ENCODE data around the gene PID1. TPM values are rescaled to one million over a fixed set of nuclear protein-coding genes. Genes with fewer than 3 reads are reported as not detected.

PID1 gene
- total RNA-seq, 2 experiments from 2014 or later, result not detected

DNA sequence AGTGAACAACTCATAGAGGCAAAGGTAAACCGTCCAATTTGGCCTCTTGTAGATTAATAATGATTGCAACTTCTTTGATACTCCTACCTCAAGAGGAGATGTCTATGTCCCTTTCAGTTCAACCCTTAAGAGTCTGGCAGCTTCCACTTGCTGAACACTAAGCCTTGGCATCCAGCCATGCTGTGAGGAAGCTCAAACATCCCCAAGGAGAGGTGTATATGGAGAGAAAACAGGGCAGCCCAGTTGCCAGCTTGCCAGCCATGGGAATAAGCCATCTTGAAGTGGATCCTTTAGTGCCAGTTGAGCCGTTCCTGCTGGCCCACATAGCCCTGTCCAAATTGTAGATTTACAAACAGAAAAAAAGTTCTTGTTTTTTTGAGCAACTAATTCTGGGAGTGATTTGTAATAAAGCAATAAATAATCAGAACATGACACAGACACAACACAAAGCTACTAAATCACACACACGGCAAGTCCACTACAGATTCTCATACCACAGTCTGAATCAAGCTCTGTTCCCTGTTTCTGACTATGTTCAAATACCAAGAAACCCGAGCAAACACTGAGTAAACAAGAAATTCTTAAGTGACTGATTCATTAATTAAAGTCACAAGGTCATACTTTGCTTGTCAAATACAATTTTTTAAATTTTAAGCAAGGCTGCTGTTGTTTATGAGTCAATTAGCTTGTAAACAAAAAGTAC, 96.1 kb downstream of the PID1 start:
- CTCF ChIA-PET, result no interaction called here
- POLR2A ChIA-PET, result no interaction called here

DNA sequence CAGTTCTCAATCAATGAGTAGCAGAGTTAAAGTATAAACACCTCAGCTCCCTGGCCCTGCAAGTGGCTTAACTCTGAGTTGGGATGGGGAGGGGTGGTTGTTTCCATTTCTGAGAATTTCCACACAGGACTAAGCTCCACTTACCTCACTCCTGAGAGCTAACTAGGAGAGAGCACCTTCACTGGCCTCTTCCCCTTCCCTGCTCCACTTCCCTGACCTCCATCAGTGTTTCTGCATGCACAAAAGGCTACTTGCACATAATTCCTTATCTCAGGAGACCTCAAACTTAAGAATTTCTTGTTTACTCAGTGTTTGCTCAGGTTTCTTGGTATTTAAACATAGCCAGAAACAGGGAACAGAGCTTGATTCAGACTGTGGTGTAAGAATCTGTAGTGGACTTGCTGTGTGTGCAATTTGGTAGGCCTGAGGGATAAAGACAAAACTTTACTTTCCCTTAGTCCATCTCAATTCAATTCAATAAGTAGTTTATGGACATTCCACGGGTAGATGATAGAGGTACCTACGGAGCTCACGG, 97.2 kb downstream of the PID1 start:
- POLR2A ChIA-PET, result no interaction called here
- CTCF ChIA-PET, result no interaction called here

DNA sequence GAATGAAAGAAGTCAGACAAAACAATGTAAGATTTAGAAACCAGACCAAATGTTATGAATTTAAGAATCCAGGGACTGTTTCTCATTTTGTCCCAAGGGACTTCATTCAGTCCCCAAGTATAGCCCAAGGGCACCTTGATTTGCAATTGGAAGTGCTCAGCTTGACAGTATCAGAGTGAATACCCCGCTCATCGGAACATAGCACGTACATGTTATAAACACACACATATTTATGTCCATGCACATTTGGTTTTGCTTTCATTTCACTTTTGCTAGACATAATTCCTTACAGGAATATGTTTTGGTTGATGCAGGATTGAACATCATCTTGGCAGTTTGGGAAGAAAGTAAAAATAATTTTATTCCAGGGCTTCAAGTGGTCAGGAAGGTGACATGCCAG, 100.2 kb downstream of the PID1 start:
- CTCF ChIA-PET, result no interaction called here
- POLR2A ChIA-PET, result no interaction called here

DNA sequence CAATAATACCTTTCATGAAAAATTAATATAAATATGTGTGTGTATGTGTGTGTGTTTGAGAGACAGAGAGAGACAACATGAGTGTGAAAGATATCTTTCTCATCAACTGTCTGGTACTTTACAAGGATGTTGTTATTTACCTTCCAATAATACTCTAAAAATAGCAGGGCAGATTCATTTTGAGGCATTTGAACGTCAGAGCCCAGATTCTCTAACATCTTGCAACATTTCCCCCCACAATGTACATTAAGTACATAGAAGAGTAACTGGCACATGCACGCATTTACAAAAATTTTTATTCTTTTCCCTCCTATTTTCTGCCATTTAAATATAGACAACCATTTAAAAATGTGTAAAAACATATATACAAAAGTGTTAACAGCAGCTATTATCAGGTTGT, 100.9 kb downstream of the PID1 start:
- ChIA-PET CTCF (no interaction called here), POLR2A (no interaction called here)

DNA sequence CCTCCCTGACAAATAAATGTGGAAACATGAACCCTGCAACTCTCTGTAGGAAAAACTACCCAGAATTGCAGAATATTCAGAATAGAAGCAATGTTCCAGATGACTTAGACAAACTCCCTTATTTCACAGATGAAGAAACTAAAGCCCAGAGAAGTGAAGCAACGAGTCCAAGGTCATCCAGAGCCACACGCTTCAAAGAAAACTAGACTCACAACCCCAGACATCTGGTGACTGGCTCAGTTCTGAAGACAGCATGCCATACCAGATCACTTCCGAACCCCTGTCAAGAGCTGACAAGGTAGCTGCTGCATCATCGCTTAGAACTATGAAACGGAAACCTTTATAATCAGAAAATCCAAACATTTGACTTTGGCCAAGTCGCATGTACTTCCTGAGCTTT, 101.3 kb downstream of the PID1 start:
- POLR2A ChIA-PET, result no interaction called here
- CTCF ChIA-PET, result no interaction called here

DNA sequence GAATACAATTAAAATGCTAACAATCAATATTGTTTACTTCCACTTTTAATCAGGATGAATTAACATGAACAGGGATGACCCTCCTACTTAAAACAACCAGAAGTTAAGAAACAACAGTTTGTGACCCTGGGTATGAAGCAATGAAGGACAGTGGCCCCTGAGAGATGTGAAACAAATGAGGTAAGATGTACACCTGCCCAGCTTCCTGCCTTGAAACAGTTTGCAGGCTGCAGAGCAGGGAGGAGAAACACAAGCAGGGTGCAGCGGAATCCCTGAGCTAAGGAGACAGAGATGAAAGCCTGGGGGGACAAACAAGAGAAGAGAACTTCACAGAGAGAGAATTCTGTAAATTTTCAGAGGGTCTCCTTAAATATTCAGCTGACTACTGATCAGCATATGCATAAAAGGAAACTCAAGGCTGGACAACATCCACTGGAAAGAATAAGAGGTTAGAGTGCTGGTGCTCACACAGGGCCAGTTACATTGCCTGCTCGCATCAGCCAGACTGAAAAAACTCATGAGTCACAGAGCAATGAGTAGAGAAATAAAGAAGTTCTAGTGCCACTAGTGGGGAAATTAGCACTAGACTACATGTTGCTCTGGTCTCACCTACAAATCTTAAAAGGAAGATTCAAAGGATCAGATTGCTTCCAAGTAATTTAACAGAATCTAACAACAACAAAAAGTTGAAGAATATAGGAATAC, 106.4 kb downstream of the PID1 start:
- CTCF ChIA-PET, result no interaction called here
- POLR2A ChIA-PET, result no interaction called here

DNA sequence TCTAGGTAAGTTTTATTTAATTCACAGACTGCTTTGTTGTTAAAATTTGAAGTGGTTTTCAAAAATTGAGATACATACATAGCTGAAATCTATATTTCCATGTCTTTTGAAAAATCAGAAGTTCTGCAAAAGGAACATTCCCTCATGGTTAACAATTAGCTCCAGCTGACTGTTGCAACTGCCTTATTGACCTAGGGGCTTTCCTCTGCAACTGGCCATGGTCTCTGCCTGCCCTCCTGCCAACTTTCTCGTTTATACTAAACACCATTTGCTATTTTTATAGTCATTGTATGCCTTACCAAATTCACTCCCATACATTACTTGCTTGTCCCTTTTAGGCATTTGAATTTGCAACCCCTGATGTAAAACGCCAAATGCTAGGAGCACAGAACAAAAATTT, 107.2 kb downstream of the PID1 start:
- CTCF ChIA-PET, result no interaction called here
- POLR2A ChIA-PET, result no interaction called here

DNA sequence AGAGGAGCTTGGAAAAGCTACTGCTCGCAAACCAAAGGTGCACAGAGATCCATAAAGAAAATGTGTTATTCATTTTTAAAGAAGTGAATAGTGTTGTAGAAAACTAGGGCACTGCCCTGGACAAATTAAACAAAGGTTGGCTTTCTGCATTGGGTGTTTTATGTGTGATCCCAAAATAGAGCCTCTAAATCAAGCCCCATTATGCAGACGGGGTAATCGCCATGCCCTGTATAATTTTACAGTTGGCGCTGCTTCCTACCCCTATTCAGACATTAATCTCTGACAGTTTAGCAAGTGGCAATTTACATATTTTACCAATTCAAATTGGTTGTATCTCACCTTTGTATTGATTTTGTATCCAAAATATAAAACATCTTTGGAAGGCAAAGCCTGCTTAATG, 109.1 kb downstream of the PID1 start:
- ChIA-PET CTCF (no interaction called here), POLR2A (no interaction called here)

DNA sequence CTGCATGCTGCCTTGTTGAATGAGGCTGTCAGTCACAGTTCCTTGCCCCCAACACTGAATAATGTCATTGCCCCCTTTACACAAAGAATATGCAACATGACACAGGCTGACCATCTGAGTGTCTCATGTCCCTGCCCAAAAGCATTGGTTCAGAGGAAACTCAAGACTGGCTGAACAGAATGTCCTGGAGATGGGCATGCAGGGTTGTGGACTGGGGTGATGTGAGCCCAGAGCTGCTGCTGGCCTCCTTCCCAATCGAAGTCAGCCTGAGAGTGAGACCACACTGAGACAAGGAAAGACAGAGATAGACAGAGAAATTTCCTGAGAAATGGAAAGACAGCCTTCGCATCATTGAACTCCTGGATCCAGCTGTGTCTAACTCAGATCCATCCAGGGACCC, 110.1 kb downstream of the PID1 start:
- CTCF ChIA-PET, result no interaction called here

DNA sequence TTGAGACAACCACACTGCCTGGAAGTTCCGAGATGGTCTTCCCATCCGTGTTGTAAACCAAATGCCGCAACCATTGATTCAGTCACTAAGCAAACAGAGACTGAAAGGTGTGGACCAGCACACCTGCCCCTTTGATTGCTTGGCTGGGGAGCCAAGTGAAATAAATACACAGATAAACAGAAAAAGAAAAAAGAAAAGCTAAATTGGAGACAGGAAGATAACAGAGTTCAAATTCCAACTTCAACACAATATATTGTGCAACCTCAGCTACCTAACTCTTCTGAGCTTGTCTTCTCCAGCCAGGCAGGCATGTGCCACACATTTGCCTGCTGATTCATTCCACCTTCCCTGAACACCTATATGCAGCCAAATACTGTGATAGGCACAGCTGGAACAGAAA, 110.9 kb downstream of the PID1 start:
- ChIA-PET CTCF (no interaction called here), POLR2A (no interaction called here)

More for the DNA sequence above, 110.1 kb downstream of the PID1 start:
- POLR2A ChIA-PET, result no interaction called here

DNA sequence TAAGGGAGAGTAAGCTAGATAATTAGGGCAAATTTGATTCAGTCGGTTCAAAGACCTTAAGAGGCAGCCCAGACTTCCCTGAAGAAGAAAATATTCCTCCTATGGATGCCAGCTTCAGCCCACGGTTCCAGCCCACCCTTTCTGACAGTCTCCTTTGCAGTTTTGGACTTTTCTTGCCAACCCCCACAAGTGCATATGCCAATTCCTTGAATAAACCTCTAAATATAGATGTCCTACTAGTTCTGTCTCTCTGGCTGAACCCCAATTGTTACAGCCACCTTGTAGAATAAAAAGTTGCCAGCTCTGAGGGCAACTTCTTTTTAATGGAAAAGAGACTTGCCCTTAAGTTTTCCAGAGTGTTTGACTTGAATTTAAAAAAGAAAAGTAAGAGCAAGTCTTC, 111.7 kb downstream of the PID1 start:
- ChIA-PET CTCF (no interaction called here), POLR2A (no interaction called here)

DNA sequence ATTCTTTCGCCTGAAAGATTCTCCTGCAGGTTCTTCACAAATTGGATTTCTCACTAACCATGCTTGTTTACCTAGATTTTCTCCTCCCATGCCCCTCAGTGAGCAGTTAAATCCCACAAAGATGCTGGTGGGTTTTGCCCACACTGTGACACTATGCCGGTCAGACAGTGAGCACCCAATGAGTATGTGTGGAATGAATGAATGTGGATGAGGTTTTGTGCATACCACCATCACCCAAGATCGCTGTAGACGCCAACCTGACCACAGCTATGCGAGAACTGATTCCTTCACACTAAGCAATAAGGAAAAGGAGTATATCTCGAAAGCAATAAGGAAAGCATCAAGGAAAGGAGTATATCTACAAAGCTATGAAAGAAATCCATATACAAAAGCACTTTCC, 116.7 kb downstream of the PID1 start:
- ChIA-PET CTCF (no interaction called here), POLR2A (no interaction called here)

DNA sequence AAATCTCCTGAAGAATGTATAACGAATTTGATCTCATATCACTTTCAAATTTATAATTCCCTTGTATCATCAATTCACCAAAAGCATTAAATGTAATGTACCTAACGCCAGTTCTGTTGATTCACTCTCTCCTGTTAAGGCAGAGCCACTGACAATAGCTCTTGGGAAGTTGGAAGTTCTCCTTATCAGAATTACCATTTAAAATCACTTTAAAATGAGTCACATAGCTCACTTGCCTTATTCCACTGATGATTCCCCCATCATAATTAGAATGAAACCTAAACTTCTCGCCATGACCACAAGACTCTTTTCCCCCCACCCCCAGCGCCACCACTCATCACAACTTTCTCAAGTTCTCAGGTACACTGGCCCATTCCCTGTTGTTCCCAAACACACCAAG, 117.1 kb downstream of the PID1 start:
- ChIA-PET POLR2A (no interaction called here), CTCF (no interaction called here)

DNA sequence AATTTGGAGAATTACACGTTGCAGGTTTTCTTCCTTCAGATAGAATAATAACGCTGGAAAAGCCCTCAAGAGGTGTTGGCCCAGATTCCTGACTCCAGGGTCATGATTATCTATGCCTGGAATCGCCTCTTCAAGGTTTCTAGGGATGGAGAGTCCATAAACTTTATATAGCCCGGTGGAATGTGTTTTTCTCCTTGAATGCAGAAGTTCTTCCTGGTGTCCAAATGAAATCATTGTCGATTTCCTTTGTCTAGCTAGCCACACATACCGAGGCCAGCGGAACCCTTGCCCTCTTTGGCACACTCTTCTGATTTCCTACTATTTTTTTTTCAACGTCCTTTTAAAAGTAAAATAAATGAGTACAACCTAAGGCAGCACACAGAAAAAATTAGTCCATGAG, 117.8 kb downstream of the PID1 start:
- CTCF ChIA-PET, result no interaction called here

DNA sequence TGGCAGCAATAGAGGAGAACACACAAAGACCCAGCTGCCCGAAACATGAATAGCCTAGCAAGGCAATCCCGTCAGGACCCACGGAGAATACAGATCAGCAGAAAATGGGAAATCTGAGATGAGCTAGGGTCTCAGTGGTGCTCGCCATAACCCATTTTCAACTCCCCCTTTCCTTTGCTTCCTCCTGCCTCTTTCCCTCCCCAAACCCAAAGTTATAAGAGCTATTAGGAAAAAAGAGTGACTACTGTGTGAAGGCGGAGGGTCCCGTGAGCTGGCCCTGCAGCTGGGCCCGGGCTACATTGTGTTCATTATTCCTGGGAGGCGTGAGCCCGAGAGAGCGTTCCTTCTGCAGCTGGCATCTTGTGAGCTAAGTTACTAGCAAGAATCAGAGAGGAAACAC, 118.4 kb downstream of the PID1 start:
- ChIA-PET POLR2A (no interaction called here), CTCF (no interaction called here)

More for the DNA sequence above, 117.8 kb downstream of the PID1 start:
- POLR2A ChIA-PET, result no interaction called here

DNA sequence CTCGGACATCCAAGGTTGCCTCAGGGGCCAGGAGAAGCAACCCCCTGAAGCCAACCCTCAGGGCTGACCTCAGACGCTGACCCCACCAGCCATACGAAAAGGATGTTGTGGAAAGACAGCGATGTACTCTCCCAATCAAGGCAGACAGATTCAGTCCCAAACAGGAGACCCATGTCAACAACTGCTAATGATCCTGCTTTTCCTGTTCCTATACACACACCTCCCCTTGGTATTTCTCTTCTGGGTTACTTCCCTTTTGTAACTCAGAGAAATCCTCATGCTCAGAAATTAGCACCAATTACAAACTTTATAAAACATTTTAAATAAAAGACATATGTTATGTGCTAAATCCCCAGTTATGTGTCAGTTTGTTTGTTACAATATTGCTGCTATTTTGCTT, 120.8 kb downstream of the PID1 start:
- POLR2A ChIA-PET, result no interaction called here
- CTCF ChIA-PET, result interaction anchor here (0.7 kb wide), 1 partner anchor 181 kb away, joined by 3 read pairs; no protein-coding TSS in a partner anchor

DNA sequence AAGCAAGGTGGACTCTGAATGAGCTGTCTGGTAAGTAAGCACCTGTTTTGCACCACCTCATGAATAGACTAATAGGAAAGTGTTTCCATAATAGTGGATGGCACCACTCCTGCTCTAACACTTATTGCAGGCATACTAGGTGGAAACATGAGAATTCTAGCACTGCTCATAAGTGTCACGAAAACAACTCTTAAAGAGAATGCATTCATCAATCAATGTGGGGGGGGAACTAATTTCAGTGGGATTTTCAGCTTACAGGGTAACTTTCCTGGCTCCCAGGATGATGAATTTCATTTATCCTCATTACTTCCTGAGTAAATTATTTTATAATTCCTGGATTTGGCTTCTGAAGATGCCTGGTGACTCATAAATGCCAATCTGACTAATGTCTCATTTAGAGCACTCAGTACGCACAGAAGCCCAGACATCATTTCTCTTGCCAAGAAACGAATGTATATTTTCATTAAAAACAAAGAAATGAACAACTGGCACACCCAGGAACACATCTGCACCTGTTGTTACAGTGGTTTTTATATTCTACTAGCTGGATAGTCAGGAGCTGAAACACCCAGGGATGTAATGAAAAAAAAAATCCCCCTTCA, 129.6 kb downstream of the PID1 start:
- CTCF ChIA-PET, result no interaction called here
- POLR2A ChIA-PET, result no interaction called here

DNA sequence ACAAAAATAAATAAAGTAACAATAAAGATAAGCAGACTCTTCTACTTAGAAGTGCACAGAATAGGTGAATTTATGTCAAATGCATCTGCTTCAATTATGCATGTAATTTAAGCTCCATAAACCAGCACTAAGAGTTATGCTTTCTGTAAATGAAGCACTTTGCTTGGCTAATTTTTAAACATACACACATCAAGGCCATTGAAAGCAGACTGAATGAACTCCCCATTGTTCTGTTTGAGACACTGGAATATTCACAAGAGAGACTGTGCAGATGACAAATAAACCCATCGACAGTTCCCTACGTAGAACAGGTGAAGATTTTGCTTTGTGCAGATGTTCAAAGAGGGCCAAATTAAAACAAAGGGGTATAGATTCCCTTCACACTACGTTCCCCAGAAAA, 133.4 kb downstream of the PID1 start:
- CTCF ChIA-PET, result no interaction called here
- POLR2A ChIA-PET, result no interaction called here

DNA sequence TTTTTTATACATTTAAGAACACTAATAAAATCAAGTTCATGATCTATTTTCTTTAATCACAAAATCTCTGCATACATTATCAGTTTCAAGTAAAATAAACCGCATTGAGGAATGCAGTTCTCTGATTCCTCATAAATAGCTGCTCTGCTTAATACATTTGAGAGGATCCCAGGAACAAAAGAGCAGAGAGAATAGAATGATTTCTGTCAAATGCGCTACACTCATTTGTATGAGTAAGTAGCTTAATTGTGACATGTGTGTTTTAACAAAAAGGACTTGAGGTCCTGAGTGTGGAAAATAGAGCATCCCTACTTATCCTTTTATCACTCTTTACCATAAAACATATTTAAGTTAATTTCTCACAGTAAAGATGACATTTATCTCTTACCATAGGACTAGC, 134.0 kb downstream of the PID1 start:
- CTCF ChIA-PET, result no interaction called here
- POLR2A ChIA-PET, result no interaction called here

DNA sequence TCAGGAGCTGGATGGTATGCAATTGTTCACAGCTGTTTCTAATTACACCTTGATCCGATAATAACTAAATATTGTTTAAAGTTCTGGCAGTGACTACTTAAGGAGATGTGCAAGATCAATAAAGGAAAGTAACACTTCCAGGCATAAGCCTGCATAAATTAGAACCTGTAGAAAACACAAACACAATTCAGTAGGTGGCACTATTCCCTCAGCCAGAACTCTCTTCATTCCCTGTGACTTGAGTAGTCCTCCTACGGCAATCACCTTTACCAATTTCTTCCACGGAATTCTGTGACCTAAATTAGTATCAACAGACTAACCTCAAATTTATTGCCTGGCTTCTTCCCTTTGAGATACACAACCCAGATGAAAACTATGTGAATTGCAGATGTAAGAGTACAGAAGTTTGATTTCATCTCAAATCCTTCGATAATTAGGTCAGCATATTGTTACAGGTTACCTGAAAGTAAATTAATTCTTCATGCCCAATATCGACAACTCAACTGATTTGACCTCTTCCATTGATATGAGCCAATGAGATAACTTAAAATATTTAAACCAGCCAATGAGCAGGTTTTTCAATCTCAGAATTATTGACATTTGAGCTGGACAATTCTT, 137.8 kb downstream of the PID1 start:
- CTCF ChIA-PET, result no interaction called here

DNA sequence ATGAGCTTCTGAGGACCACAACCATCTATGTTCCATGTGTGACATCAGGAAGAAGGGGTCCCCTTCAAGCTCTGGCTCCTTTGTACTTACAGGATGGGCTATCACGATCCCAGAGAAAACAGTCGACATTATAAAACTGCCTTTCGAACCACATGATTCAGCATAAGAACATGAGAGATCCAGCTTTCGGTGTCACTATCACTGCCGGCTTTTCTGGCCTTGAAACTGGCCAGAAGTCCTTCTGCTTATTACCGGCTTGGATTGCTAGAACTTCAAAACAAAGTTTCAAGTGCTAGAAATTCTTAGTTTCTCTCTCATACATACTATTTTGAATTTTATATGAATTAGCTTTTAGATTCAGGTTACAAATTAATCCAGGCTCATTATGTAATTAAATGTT, 138.9 kb downstream of the PID1 start:
- POLR2A ChIA-PET, result no interaction called here
- CTCF ChIA-PET, result no interaction called here

More for the DNA sequence above, 137.8 kb downstream of the PID1 start:
- POLR2A ChIA-PET, result no interaction called here
